Suprapubic skin (tissue), 4 donors: ENCODE data around the gene SIGLEC12.

Experiments used
- CTCF ChIP-seq, 2 donors: fragments of 200-600 bp in 1 of 2; fragments of 450-650 bp in 1 of 2; sonication (generic) in 1 of 2; IDR thresholded peaks; one replicate each; pipeline ENCODE4 v1.5.1; 2016 to 2019; ENCODE audit warnings: antibody characterized with exemption in 2 of 2, mild to moderate bottlenecking in 1 of 2, moderate library complexity in 1 of 2
- EP300 ChIP-seq: sonication (generic); formaldehyde crosslinking; IDR thresholded peaks from one replicate; pipeline ENCODE4 v1.6.1; 2017; ENCODE audit warnings: antibody characterized with exemption
- POLR2A ChIP-seq, 2 donors: fragments of 450-650 bp; IDR thresholded peaks; one replicate each; pipeline ENCODE4 v1.6.1; 2017; ENCODE audit warnings: antibody characterized with exemption in 2 of 2, mild to moderate bottlenecking in 2 of 2, moderate library complexity in 2 of 2
- POLR2AphosphoS5 ChIP-seq, 3 donors: sonication (generic); formaldehyde crosslinking; IDR thresholded peaks; one replicate each; pipeline ENCODE4 v1.6.1; 2017; ENCODE audit warnings: antibody characterized with exemption in 3 of 3

DNA sequence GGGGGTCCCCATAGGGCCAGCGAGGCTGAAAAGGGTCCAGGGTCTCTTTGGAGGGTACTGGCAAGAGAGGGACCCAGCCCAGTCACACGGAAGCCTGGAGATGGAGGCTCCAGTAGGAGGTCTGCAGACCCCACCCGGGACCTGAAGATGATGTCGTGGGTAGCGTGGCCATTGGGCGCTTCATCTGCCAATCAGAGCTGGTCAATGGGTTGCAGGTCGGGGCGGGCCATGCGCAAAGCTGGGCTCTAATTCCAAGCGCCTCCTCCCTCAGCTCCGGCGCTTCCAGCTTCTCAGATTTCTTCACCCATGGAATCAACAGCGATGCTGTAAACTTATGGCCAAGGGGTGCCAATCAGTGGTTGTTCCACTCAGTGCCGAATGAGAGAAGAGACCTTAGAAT lies 10.9 kb downstream of the SIGLEC12 start:
- no peak for TF ChIP-seq CTCF (IDR thresholded peaks at IDR 0.05)
- no peak for TF ChIP-seq POLR2A (IDR thresholded peaks at IDR 0.05)
- no peak for TF ChIP-seq POLR2AphosphoS5 (IDR thresholded peaks at IDR 0.05)
- TF ChIP-seq EP300: no peak
